ENCODE results near the gene STX1A.

STX1A gene

GRCh38 chr7:73746378-73746777 lies 26.9 kb upstream of the STX1A start:
- TF ChIP-seq ISL1 (CRISPR knock-in tag; IDR thresholded peaks at IDR 0.05) (no peak), PPARA (CRISPR knock-in tag; IDR thresholded peaks at IDR 0.05; ENCODE audit: borderline replicate concordance) (no peak), OSR1 (CRISPR knock-in tag; IDR thresholded peaks at IDR 0.05) (no peak), ARNTL (CRISPR knock-in tag; IDR thresholded peaks at IDR 0.05; ENCODE audit: borderline replicate concordance, low read depth) (no peak), TOX (CRISPR knock-in tag; IDR thresholded peaks at IDR 0.05; ENCODE audit: borderline replicate concordance) (no peak), GLIS3 (CRISPR knock-in tag; IDR thresholded peaks at IDR 0.05) (no peak), POU6F1 (CRISPR knock-in tag; IDR thresholded peaks at IDR 0.05; ENCODE audit: borderline replicate concordance, low read depth) (no peak), TCF4 (CRISPR knock-in tag; IDR thresholded peaks at IDR 0.05; ENCODE audit: borderline replicate concordance) (no peak), RARB (CRISPR knock-in tag; IDR thresholded peaks at IDR 0.05) (no peak), ZNF565 (CRISPR knock-in tag; conservative IDR thresholded peaks at IDR 0.05; ENCODE audit: low read depth) (no peak), ZC3H10 (CRISPR knock-in tag; IDR thresholded peaks at IDR 0.05) (no peak), ZNF70 (CRISPR knock-in tag; IDR thresholded peaks at IDR 0.05) (no peak), ESRRG (CRISPR knock-in tag; IDR thresholded peaks at IDR 0.05) (no peak)
- no peak for ATAC-seq

GRCh38 chr7:73742753-73743641 lies 23.5 kb upstream of the STX1A start:
- TF ChIP-seq ZNF565 (CRISPR knock-in tag; conservative IDR thresholded peaks at IDR 0.05; ENCODE audit: low read depth) (no peak), CREB5 (CRISPR knock-in tag; IDR thresholded peaks at IDR 0.05; ENCODE audit: low read depth) (no peak), ESRRG (CRISPR knock-in tag; IDR thresholded peaks at IDR 0.05) (no peak), CSDC2 (CRISPR knock-in tag; IDR thresholded peaks at IDR 0.05) (no peak), TSHZ2 (CRISPR knock-in tag; IDR thresholded peaks at IDR 0.05) (no peak), PPARA (CRISPR knock-in tag; IDR thresholded peaks at IDR 0.05; ENCODE audit: borderline replicate concordance) (no peak), ARNTL (CRISPR knock-in tag; IDR thresholded peaks at IDR 0.05; ENCODE audit: borderline replicate concordance, low read depth) (no peak), ZNF70 (CRISPR knock-in tag; IDR thresholded peaks at IDR 0.05) (no peak), PATZ1 (CRISPR knock-in tag; IDR thresholded peaks at IDR 0.05; ENCODE audit: borderline replicate concordance) (no peak), ZC3H10 (CRISPR knock-in tag; IDR thresholded peaks at IDR 0.05) (no peak), POU6F1 (CRISPR knock-in tag; IDR thresholded peaks at IDR 0.05; ENCODE audit: borderline replicate concordance, low read depth) (no peak), BACH2 (CRISPR knock-in tag; IDR thresholded peaks at IDR 0.05; ENCODE audit: borderline replicate concordance) (no peak), CSRNP3 (CRISPR knock-in tag; IDR thresholded peaks at IDR 0.05) (no peak), RARB (CRISPR knock-in tag; IDR thresholded peaks at IDR 0.05) (no peak), ISL1 (CRISPR knock-in tag; IDR thresholded peaks at IDR 0.05) (no peak)
- ATAC-seq, result no peak

All from SK-N-SH treated with all-trans-retinoic acid at 6 μM for 48 hours (cell line).